HL-60 (cell line): ENCODE results near the gene DPP6.
"Not testable (repeated sequence)": the region's sequence is repeated elsewhere in the genome, so short reads cannot be mapped to it uniquely, and the experiment has no call there.

Source experiments
- TF ChIP-seq, protein P1 (sequence below): IDR thresholded peaks from one replicate; pipeline ENCODE4 v1.5.1; 2011; ENCODE audit warnings: low read length, control low read depth, inconsistent platforms; ENCODE audit not compliant: insufficient read depth
- TF ChIP-seq, protein P2 (sequence below): IDR thresholded peaks from 2 replicates; pipeline ENCODE4 v1.6.1; 2012; ENCODE audit warnings: low read depth; ENCODE audit not compliant: insufficient replicate concordance

DNA sequence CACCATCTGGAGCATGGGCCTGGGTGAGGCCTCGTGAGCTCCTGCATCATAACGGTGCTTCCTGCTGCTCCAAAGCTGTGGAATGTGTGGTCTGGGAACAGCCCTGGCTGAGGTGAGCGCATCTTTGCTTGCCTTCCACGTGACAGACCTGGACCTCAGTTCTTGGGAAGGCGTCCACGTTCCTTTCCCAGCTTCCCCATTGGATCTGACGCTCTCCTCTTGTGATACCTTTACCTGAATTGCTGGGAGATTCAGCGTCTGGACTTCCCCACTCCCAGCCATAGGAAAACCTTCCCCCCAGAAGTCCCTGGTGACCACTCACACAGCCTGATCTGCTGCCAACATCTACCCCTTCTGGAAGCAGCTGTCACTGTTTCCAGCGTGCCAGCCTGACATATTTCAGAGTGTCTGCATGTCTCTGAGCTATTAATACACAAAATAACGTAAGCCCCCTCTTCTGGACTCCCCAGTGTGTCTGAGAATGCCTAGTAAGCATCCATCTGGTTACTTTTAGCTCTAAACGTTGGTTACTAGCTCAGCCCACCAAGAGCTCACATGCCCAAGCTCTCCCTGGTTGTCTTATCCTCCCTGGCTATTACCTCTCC lies 21.6 kb upstream of the DPP6 start:
- TF ChIP-seq, protein P1, sequence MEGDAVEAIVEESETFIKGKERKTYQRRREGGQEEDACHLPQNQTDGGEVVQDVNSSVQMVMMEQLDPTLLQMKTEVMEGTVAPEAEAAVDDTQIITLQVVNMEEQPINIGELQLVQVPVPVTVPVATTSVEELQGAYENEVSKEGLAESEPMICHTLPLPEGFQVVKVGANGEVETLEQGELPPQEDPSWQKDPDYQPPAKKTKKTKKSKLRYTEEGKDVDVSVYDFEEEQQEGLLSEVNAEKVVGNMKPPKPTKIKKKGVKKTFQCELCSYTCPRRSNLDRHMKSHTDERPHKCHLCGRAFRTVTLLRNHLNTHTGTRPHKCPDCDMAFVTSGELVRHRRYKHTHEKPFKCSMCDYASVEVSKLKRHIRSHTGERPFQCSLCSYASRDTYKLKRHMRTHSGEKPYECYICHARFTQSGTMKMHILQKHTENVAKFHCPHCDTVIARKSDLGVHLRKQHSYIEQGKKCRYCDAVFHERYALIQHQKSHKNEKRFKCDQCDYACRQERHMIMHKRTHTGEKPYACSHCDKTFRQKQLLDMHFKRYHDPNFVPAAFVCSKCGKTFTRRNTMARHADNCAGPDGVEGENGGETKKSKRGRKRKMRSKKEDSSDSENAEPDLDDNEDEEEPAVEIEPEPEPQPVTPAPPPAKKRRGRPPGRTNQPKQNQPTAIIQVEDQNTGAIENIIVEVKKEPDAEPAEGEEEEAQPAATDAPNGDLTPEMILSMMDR = not testable (repeated sequence)
- TF ChIP-seq, protein P2, sequence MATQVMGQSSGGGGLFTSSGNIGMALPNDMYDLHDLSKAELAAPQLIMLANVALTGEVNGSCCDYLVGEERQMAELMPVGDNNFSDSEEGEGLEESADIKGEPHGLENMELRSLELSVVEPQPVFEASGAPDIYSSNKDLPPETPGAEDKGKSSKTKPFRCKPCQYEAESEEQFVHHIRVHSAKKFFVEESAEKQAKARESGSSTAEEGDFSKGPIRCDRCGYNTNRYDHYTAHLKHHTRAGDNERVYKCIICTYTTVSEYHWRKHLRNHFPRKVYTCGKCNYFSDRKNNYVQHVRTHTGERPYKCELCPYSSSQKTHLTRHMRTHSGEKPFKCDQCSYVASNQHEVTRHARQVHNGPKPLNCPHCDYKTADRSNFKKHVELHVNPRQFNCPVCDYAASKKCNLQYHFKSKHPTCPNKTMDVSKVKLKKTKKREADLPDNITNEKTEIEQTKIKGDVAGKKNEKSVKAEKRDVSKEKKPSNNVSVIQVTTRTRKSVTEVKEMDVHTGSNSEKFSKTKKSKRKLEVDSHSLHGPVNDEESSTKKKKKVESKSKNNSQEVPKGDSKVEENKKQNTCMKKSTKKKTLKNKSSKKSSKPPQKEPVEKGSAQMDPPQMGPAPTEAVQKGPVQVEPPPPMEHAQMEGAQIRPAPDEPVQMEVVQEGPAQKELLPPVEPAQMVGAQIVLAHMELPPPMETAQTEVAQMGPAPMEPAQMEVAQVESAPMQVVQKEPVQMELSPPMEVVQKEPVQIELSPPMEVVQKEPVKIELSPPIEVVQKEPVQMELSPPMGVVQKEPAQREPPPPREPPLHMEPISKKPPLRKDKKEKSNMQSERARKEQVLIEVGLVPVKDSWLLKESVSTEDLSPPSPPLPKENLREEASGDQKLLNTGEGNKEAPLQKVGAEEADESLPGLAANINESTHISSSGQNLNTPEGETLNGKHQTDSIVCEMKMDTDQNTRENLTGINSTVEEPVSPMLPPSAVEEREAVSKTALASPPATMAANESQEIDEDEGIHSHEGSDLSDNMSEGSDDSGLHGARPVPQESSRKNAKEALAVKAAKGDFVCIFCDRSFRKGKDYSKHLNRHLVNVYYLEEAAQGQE = not testable (repeated sequence)
